ENCODE data around the gene HSPB6. TPM values are rescaled to one million over a fixed set of nuclear protein-coding genes. Genes with fewer than 3 reads are reported as not detected.

HSPB6 gene
- total RNA-seq, 1 experiment from 2014 or later, result 0.37 TPM

GRCh38 chr19:35720163-35720524 is 36.7 kb downstream of the HSPB6 start:
- H3K27ac ChIP-seq (ENCODE audit: insufficient read length, low read depth, low read length), result no peak overlapping the region
- no peak overlapping the region for H4K5ac ChIP-seq (ENCODE audit: insufficient read length, low read depth, low read length)
- peaks cover 4% of the 10 kb centered on the region; the same call in 1 of the 2 replicates for H3K4me1 ChIP-seq (ENCODE audit: insufficient read depth, low read length)
- H3K79me2 ChIP-seq (ENCODE audit: insufficient read depth, low read length), result peaks cover 11% of the 10 kb centered on the region; the same call in 1 of the 2 replicates
- Mint-ChIP-seq H3K27ac (peak overlapping the region in 2 of 3 experiments; percentile 11 to 89; a peak in 1 of 7 replicates), H3K4me3 (no peak overlapping the region; a peak in 1 of 5 replicates), H3K36me3 (ENCODE audit: insufficient read depth in 1 of 3, low read depth in 3 of 3) (peaks cover 28 to 49% (median 49%) of the 10 kb centered on the region in 3 experiments; a peak in 6 of 7 replicates), H3K4me1 (peaks cover 21% of the 10 kb centered on the region in 2 experiments), H3K27me3 (ENCODE audit: low read depth) (no peaks in the 10 kb centered on the region; the same call in 1 of the 2 replicates), H3K9me3 (no peaks in the 10 kb centered on the region; a peak in 1 of 5 replicates)
- no peak overlapping the region for H2AK5ac ChIP-seq (ENCODE audit: insufficient read length, low read length)
- peaks cover 6% of the 10 kb centered on the region for H4K20me1 ChIP-seq (ENCODE audit: control insufficient read depth, insufficient read depth, insufficient read length)
- no peaks in the 10 kb centered on the region for H3K9me3 ChIP-seq (ENCODE audit: control insufficient read depth, low read depth, low read length)
- no peak overlapping the region for H4K8ac ChIP-seq (replicated peaks; ENCODE audit: insufficient read length, low read depth, low read length)
- WGBS (ENCODE audit: extremely low coverage, insufficient read length, low lambda C conversion rate), result no CpG with 5 or more reads among the region's 9 CpGs
- H3K9ac ChIP-seq (ENCODE audit: extremely low read depth, insufficient read length, low read length), result no peak overlapping the region
- no peak overlapping the region for H2BK12ac ChIP-seq (ENCODE audit: insufficient read length, low read depth, low read length)
- H2BK120ac ChIP-seq (ENCODE audit: low read depth, low read length, poor library complexity, severe bottlenecking), result no peak overlapping the region
- H3T11ph ChIP-seq (ENCODE audit: low read length), result no peak overlapping the region
- H3K23me2 ChIP-seq (ENCODE audit: insufficient read length, low read depth, low read length, poor library complexity, severe bottlenecking), result peaks cover 18% of the 10 kb centered on the region
- H3K4me2 ChIP-seq (ENCODE audit: insufficient read depth, insufficient read length, low read length), result no peak overlapping the region
- no peaks in the 10 kb centered on the region for H3K79me1 ChIP-seq (ENCODE audit: insufficient read depth, low read depth, low read length, poor library complexity, severe bottlenecking)
- no peak overlapping the region for H2AFZ ChIP-seq (ENCODE audit: low read length)
- H2BK5ac ChIP-seq (ENCODE audit: insufficient read length, low read length), result no peak overlapping the region
- no peak overlapping the region for H4K91ac ChIP-seq (ENCODE audit: insufficient read length, low read depth, low read length)
- DNase-seq, result no peak
- H2BK15ac ChIP-seq (ENCODE audit: low read depth, low read length), result no peak overlapping the region
- no peak overlapping the region for H2BK20ac ChIP-seq (ENCODE audit: low read depth, low read length, poor library complexity, severe bottlenecking)
- H3K4ac ChIP-seq (ENCODE audit: low read depth, low read length), result no peak overlapping the region
- no peak for TF ChIP-seq CTCF (conservative IDR thresholded peaks at IDR 0.05)
- no peak overlapping the region for H3K56ac ChIP-seq (ENCODE audit: insufficient read length, low read depth, low read length)
- no peak overlapping the region for H3K18ac ChIP-seq (ENCODE audit: insufficient read length, low read depth, low read length)
- no peaks in the 10 kb centered on the region for H3K27me3 ChIP-seq (ENCODE audit: insufficient read depth, low read length)
- no peak overlapping the region for H3K14ac ChIP-seq (ENCODE audit: insufficient read depth, low read length)
- no peak overlapping the region for H3K23ac ChIP-seq (ENCODE audit: insufficient read length, low read depth, low read length)

Data from H9 (cell line).